Measurements from ENCODE around the gene ZFP3.
A peak's percentile ranks its signal among the peaks of the same experiment; 100 is the strongest.
"Not testable (repeated sequence)": the region's sequence is repeated elsewhere in the genome, so short reads cannot be mapped to it uniquely, and the experiment has no call there.

The ZFP3 gene

GRCh38 chr17:5136580-5137412, 58.5 kb downstream of the ZFP3 start:
- peak in 1 of 2 donors; percentile 37 for DNase-seq (ENCODE audit: low spot score in 2 of 2)
- H3K9me3 Mint-ChIP-seq, H3K4me3 Mint-ChIP-seq, H3K36me3 Mint-ChIP-seq, H3K4me1 Mint-ChIP-seq, ATAC-seq: not testable (repeated sequence)
- H3K27ac Mint-ChIP-seq = peak overlapping the region; percentile 67

- not testable (repeated sequence) for ATAC-seq; H3K9me3 Mint-ChIP-seq; H3K36me3 Mint-ChIP-seq; H3K4me1 Mint-ChIP-seq; DNase-seq (ENCODE audit: low spot score in 2 of 2); H3K27ac Mint-ChIP-seq; H3K4me3 Mint-ChIP-seq
These were observed 59.4 kb downstream of the ZFP3 start for GRCh38 chr17:5137511-5138197.

- H3K4me3 Mint-ChIP-seq, H3K36me3 Mint-ChIP-seq, ATAC-seq, H3K9me3 Mint-ChIP-seq, H3K4me1 Mint-ChIP-seq, H3K27ac Mint-ChIP-seq: not testable (repeated sequence)
- peak in 1 of 2 donors; percentile 39 for DNase-seq (ENCODE audit: low spot score in 2 of 2)
These were observed 59.9 kb downstream of the ZFP3 start for GRCh38 chr17:5138198-5138544.

GRCh38 chr17:5138616-5139457, 60.6 kb downstream of the ZFP3 start:
- Mint-ChIP-seq H3K4me1 (no peaks in the 10 kb centered on the region), H3K4me3 (no peak overlapping the region), H3K36me3 (no peaks in the 10 kb centered on the region), H3K27ac (no peak overlapping the region), H3K9me3 (no peaks in the 10 kb centered on the region)
- DNase-seq (ENCODE audit: low spot score in 2 of 2) (peak in 1 of 2 donors; percentile 45), ATAC-seq (no peak)

- Mint-ChIP-seq H3K36me3 (no peaks in the 10 kb centered on the region), H3K4me1 (no peaks in the 10 kb centered on the region), H3K9me3 (no peaks in the 10 kb centered on the region), H3K27ac (no peak overlapping the region), H3K4me3 (no peak overlapping the region)
- DNase-seq (ENCODE audit: low spot score in 2 of 2) = no peak
- no peak for ATAC-seq
These were observed 61.1 kb downstream of the ZFP3 start for GRCh38 chr17:5139458-5139732.

- not testable (repeated sequence) for H3K27ac Mint-ChIP-seq; H3K9me3 Mint-ChIP-seq; ATAC-seq; H3K4me1 Mint-ChIP-seq; H3K4me3 Mint-ChIP-seq; H3K36me3 Mint-ChIP-seq; DNase-seq (ENCODE audit: low spot score in 2 of 2)
These were observed 64.6 kb downstream of the ZFP3 start for GRCh38 chr17:5142877-5143276.
